ENCODE data around the gene CFAP61. TPM values are rescaled to one million over a fixed set of nuclear protein-coding genes. Genes with fewer than 3 reads are reported as not detected.

Gene CFAP61
- polyA plus RNA-seq, 1 of the 3 experiments (the other 2 are of a cell fraction): 0.26 TPM

GRCh38 chr20:20010639-20011500, 41.5 kb upstream of the CFAP61 start:
- peak overlapping the region; percentile 53 for H2AFZ ChIP-seq (ENCODE audit: low read depth)
- H3K9me3 ChIP-seq: no peaks in the 10 kb centered on the region
- peaks cover 7% of the 10 kb centered on the region for H3F3A ChIP-seq (replicated peaks; ENCODE audit: insufficient read depth)
- TF ChIP-seq, protein P1, sequence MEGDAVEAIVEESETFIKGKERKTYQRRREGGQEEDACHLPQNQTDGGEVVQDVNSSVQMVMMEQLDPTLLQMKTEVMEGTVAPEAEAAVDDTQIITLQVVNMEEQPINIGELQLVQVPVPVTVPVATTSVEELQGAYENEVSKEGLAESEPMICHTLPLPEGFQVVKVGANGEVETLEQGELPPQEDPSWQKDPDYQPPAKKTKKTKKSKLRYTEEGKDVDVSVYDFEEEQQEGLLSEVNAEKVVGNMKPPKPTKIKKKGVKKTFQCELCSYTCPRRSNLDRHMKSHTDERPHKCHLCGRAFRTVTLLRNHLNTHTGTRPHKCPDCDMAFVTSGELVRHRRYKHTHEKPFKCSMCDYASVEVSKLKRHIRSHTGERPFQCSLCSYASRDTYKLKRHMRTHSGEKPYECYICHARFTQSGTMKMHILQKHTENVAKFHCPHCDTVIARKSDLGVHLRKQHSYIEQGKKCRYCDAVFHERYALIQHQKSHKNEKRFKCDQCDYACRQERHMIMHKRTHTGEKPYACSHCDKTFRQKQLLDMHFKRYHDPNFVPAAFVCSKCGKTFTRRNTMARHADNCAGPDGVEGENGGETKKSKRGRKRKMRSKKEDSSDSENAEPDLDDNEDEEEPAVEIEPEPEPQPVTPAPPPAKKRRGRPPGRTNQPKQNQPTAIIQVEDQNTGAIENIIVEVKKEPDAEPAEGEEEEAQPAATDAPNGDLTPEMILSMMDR (IDR thresholded peaks at IDR 0.05): no peak
- no peak for TF ChIP-seq RFX5 (IDR thresholded peaks at IDR 0.05; ENCODE audit: low read length)
- no peak for TF ChIP-seq YY1 (IDR thresholded peaks at IDR 0.05; ENCODE audit: low read depth)
- no peak for TF ChIP-seq RXRA (IDR thresholded peaks at IDR 0.05; ENCODE audit: borderline replicate concordance, low read depth)
- no peak for TF ChIP-seq RCOR1 (IDR thresholded peaks at IDR 0.05; ENCODE audit: low read length)
- no peak for TF ChIP-seq GABPA (IDR thresholded peaks at IDR 0.05; ENCODE audit: low read depth)
- no peak for TF ChIP-seq CHD2 (IDR thresholded peaks at IDR 0.05; ENCODE audit: low read length, partially characterized antibody)
- TF ChIP-seq TAF1 (IDR thresholded peaks at IDR 0.05; ENCODE audit: borderline replicate concordance, low read depth, low read length): no peak
- no peak for TF ChIP-seq EP300 (IDR thresholded peaks at IDR 0.05; ENCODE audit: borderline replicate concordance in 1 of 2, low read depth in 1 of 2, low read length in 1 of 2)
- peak; percentile 31; the same call in 1 of the 2 replicates for TF ChIP-seq MAX (IDR thresholded peaks at IDR 0.05; ENCODE audit: low read depth)
- peak; percentile 17; the same call in 1 of the 2 replicates for TF ChIP-seq TCF12 (IDR thresholded peaks at IDR 0.05)
- TF ChIP-seq, protein P2, sequence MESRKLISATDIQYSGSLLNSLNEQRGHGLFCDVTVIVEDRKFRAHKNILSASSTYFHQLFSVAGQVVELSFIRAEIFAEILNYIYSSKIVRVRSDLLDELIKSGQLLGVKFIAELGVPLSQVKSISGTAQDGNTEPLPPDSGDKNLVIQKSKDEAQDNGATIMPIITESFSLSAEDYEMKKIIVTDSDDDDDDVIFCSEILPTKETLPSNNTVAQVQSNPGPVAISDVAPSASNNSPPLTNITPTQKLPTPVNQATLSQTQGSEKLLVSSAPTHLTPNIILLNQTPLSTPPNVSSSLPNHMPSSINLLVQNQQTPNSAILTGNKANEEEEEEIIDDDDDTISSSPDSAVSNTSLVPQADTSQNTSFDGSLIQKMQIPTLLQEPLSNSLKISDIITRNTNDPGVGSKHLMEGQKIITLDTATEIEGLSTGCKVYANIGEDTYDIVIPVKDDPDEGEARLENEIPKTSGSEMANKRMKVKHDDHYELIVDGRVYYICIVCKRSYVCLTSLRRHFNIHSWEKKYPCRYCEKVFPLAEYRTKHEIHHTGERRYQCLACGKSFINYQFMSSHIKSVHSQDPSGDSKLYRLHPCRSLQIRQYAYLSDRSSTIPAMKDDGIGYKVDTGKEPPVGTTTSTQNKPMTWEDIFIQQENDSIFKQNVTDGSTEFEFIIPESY (IDR thresholded peaks at IDR 0.05; ENCODE audit: borderline replicate concordance, low read depth): no peak
- peak; percentile 28; the same call in 1 of the 2 replicates for TF ChIP-seq JUND (IDR thresholded peaks at IDR 0.05)
- no peak for TF ChIP-seq FOXJ3 (CRISPR knock-in tag; IDR thresholded peaks at IDR 0.05)
- no peak for TF ChIP-seq FOXM1 (IDR thresholded peaks at IDR 0.05; ENCODE audit: low read depth)
- TF ChIP-seq FOSL2 (IDR thresholded peaks at IDR 0.05; ENCODE audit: borderline replicate concordance, low read depth): 0 out of 2 replicates have a peak, but pooled peaks have one; percentile 15
- TF ChIP-seq MEF2A (IDR thresholded peaks at IDR 0.05; ENCODE audit: borderline replicate concordance, low read depth): 0 out of 2 replicates have a peak, but pooled peaks have one; percentile 20
- no peak for TF ChIP-seq ELF1 (IDR thresholded peaks at IDR 0.05)
- no peak for TF ChIP-seq NRF1 (IDR thresholded peaks at IDR 0.05; ENCODE audit: low read depth, low read length)
- 0 out of 2 replicates have a peak, but pooled peaks have one; percentile 14 for TF ChIP-seq PBX3 (IDR thresholded peaks at IDR 0.05)
- H3K36me3 ChIP-seq (replicated peaks in 1 of 2; ENCODE audit: control insufficient read depth in 1 of 2, insufficient read depth in 2 of 2, low read length in 1 of 2): no peaks in the 10 kb centered on the region
- no peak for DNase-seq
- H3K9ac ChIP-seq: no peak overlapping the region
- ChIA-PET CTCF (interaction anchor here (0.8 to 1.2 kb wide), 2 partner anchors 12 to 16 kb away, joined by 3 read pairs; no protein-coding TSS in a partner anchor), POLR2A (no interaction called here)
- H4K20me1 ChIP-seq (ENCODE audit: insufficient read depth): no peaks in the 10 kb centered on the region
- H3K4me2 ChIP-seq: peak overlapping the region; percentile 61
- 22% methylated on average over 4 of the region's 4 CpGs for whole genome bisulfite sequencing (ENCODE audit: low lambda C conversion rate)
- H3K79me2 ChIP-seq (ENCODE audit: insufficient read depth): no peaks in the 10 kb centered on the region
- peaks cover 0 to 5% of the 10 kb centered on the region in 2 experiments; a peak in 3 of 4 replicates for H3K4me1 ChIP-seq (ENCODE audit: control insufficient read depth in 1 of 2, insufficient read depth in 2 of 2, low read depth in 1 of 2, low read length in 1 of 2)
- 0 out of 4 replicates have a peak overlapping the region, but pooled peaks of 1 of the 2 experiments have one; percentile 8 for H3K4me3 ChIP-seq (ENCODE audit: low read depth in 2 of 2, low read length in 1 of 2)
- no peaks in the 10 kb centered on the region for H3K27me3 ChIP-seq (ENCODE audit: insufficient read depth)
- H3K9me2 ChIP-seq: no peaks in the 10 kb centered on the region
- H3K27ac ChIP-seq (ENCODE audit: low read depth in 2 of 2, low read length in 1 of 2): peak overlapping the region; percentile 11 to 45; a peak in 3 of 4 replicates
